GM21737 (cell line): ENCODE data around the gene PRTFDC1.

Experiments used
- ATAC-seq: cut with Tn5 transposase; IDR thresholded peaks from one replicate; pipeline ENCODE4 v1.9.1; 2021; ENCODE audit warnings: mild to moderate bottlenecking, moderate library complexity; ENCODE audit not compliant: unreplicated experiment

The PRTFDC1 gene

DNA sequence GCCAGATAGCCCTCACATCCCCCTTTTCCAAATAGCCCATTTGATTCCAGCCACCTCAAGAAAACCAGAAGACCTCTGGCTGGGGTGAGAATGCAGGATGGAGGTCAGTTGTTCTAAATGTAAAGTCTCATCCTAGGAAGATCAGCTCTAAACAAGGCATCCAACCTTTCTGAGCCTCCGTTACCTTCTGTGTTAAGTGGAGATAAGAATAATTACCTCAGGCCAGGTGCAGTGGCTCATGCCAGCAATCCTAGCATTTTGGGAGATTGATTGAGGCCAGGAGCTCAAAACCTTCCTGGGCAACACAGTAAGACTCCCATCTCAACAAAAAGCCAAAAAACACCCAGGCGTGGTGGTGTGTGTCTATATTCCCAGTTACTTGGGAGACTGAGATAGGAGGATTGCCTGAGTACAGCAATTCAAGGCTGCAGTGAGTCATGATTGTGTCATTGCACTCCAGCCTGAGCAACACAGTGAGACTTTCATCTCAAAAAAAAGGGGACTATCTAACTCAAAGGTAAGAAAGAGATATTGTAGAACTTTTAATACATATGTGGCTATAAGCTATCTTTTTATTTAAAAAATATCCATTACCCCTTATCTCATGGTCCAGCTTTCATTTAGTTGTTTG lies 43.5 kb downstream of the PRTFDC1 start:
- ATAC-seq, result no peak

DNA sequence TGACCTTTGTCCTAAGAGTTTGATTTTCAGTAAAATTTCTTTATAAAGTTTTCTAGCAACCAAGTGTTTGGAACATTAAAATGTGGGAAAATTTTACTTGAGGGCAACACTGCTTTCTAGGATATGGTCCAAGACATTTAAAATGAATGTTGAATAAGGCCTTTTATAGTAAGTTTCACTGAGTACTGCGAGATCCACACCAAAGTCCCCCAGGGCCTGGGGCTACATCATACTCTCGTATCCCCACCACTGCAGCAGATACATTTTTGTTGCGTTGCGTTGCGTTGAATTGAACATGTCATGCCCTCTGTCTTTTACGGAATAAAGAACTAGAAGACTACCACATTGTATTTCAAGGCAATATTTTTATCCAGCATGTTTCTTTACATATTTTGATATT lies 44.5 kb downstream of the PRTFDC1 start:
- ATAC-seq, result no peak

DNA sequence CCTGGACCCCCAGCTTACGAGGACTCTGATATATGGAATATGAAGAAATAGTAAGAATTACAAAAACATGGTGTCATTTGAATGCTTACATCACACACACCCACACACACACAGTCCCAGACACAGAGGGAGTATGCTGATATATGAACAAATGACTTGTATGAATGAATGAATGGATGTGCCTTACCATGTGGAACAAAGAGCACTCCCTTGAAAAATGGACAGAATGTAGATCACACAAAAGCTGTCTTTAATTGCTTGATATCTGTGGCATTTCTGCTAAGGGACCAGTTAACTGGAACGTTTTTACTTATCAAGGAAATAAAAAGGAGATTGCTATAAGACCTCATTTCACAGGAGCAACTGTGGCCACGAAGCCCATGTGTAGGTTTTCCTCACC lies 46.0 kb downstream of the PRTFDC1 start:
- no peak for ATAC-seq

GRCh38 chr10:24904824-24905223 lies 47.6 kb downstream of the PRTFDC1 start:
- no peak for ATAC-seq

- ATAC-seq, result no peak
Observed at GRCh38 chr10:24902400-24902728, 50.0 kb downstream of the PRTFDC1 start.

DNA sequence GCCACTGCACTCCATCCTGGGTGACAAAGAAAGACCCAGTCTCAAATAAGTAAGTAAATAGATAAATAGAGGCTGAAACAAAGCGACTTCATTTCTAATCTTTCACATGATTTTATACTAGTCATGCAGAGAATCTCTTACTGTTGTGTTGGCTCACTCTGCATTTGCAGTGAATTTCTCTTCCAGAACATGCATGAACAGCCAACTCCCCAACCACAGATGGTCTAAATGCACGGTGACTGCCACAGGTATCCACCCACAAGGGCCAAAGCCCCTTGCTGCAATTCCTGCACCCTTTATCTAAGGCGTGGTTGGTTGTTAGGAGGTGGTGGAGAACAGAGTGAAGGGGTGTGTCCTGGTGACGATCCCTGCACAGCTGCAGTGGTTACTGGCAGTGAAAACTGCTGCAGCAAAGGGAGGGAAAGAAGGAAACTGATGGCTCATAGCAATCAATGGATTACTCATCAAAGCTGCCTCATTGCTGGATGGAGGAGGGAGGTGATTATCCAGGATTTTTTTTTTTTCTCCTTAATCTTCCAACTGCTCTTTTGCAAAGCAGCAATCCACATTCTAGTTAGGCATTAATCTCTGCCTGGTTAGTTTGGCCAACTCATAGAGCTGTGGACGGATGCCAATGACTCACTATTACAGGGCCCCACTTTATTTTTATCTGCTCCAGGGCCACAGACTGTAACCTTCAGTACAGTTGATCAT lies 50.6 kb downstream of the PRTFDC1 start:
- peak; percentile 42 for ATAC-seq

DNA sequence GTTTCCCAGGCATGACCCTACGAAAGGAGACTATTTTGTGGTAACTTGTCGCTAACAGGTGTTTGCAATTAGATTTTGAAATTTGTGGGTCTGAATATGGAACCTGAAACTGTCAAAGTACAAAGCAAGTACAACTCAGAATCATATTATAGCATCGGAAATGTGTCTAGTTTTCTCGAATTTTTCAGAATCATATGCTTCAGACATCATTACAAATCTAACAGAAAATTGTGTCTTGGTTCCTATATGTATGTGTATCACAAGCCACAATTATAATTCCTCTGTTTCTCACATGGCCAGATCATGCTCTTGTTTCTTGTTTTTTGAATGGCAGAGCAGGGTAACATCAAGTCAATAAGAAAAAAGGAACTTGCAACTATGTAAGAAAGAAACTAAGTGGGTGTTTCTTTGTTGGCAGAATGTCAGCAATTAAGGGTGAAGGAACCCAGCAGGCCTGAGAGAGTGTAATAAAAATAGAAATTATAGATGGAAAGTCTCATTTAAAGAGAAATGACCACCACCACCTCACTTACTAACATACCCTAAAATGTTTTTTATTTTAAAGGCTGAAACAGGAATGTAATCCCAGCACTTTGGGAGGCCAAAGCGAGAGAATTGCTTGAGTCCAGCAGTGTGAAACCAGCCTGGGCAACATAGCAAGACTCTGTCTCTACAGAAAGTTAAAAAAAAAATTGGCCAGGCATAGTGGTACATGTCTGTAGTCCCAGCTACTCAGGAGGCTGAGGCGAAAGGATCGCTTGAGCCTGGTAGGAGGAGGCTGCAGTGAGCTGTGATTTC lies 51.3 kb downstream of the PRTFDC1 start:
- ATAC-seq, result peak; percentile 76

DNA sequence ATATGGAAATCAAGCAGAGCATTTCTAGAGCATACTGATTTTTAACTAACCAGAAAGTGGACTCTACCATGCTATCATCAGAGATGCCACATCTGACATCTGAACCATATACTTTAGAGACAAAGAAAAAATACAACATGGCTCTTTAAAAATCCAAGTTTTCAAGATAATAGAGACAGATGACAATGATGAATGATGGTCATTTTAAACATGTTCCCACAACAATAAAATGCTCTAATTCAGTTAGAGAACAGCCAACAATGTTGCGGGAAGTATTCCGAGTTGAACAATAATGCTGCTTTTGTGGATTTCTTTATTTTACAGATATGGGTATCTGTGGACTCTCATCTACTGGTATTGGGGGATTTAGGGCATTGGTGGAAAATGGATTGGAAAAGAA lies 52.8 kb downstream of the PRTFDC1 start:
- no peak for ATAC-seq

GRCh38 chr10:24898501-24898900 lies 53.9 kb downstream of the PRTFDC1 start:
- ATAC-seq, result no peak

GRCh38 chr10:24897326-24897926 lies 55.0 kb downstream of the PRTFDC1 start:
- no peak for ATAC-seq

GRCh38 chr10:24894728-24895127 lies 57.7 kb downstream of the PRTFDC1 start:
- ATAC-seq, result no peak

- no peak for ATAC-seq
Observed at GRCh38 chr10:24894309-24894708, 58.1 kb downstream of the PRTFDC1 start.

- ATAC-seq, result no peak
Observed at GRCh38 chr10:24893127-24893526, 59.3 kb downstream of the PRTFDC1 start.

DNA sequence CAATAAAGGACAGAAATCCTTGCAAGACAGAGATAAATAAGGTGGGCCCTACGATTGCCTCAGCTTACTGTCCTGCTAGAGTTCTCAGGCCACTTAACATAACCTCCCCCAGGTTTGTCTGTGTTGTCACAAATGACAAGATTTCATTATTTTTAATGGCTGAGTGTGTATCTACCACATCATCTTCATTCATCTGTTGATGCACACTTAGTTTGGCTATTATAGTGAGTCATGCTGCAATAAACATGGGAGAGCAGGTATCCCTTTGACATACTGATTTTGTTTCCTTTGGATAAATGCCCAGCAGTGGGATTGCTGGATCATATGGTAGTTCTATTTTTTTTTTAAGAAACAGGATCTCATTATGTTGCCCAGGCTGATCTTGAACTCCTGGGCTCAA lies 60.6 kb downstream of the PRTFDC1 start:
- no peak for ATAC-seq

DNA sequence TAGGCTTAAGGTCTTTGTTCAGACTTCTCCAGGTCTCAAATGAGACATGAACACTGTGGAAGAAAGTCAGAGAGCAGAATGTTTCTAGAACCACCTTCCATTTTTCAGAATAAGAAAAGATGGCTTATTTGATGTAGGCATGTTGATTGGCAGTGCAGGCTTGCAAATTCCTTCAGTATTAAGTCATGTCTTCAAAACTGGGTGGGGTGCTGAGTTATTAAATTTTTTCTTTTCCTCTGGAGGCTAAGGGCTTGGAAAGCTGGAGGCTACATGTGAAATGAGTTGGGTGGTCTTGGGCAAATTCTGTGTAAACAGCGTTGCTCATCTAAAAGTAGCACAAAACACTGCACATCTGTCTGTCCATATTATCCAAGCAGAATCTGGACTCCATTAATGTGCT lies 62.8 kb downstream of the PRTFDC1 start:
- ATAC-seq, result no peak

DNA sequence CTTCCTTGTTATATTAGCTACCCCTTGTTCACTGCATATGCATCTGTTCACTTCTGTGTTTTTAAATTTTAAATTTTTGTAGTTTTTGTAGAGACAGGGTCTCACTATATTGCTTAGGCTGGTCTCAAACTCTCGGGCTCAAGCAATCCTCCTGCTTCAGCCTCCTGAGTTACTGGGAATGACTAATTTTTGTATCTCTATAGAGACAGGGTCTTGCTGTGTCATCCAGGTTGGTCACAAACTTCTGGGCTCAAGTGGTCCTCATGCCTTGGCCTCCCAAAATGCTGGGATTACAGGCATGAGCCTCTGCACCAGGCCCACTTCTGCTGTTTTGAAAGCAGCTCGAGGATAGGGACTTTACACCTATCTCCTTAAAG lies 64.6 kb downstream of the PRTFDC1 start:
- no peak for ATAC-seq

GRCh38 chr10:24886290-24886680 lies 66.1 kb downstream of the PRTFDC1 start:
- ATAC-seq, result no peak

DNA sequence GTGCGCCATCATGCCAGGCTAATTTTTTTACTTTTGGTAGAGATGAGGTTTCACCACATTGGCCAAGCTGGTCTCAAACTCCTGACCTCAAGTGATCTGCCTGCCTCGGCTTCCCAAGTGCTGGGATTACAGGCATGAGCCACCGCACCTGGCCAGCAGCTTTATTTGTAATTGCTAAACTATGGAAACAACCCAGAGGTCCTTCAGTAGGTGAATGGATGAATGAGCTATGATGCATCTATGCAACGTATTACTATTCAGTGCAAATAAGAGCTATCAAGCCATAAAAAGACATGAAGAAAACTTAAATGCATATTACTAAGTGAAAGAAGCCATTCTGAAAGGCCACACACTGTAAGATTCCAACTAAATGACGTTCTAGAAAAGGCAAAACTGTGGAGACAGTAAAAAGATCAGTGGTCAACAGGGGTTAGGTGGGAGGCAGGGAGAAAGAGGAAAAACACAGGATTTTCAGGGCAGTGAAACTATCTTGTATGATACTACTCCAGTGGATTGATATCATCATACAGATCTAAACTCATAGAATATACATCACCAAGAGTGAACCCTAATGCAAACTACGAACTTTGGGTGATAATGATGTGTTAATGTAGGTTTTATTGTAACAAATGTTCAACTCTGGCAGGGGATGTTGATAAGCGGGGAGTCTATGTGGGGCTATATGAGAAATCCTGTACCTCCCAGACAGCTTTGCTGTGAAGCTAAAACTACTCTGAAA lies 66.7 kb downstream of the PRTFDC1 start:
- no peak for ATAC-seq

GRCh38 chr10:24884793-24885192 lies 67.6 kb downstream of the PRTFDC1 start:
- ATAC-seq, result no peak

- no peak for ATAC-seq
Observed at GRCh38 chr10:24884316-24884715, 68.1 kb downstream of the PRTFDC1 start.

- no peak for ATAC-seq
Observed at GRCh38 chr10:24883176-24883575, 69.2 kb downstream of the PRTFDC1 start.
